ENCODE data around the gene TRIP12. TPM values are rescaled to one million over a fixed set of nuclear protein-coding genes. Genes with fewer than 3 reads are reported as not detected.

Gene TRIP12
- total and polyA plus RNA-seq, 2 experiments from 2014 or later = 21.5 to 133 TPM

DNA sequence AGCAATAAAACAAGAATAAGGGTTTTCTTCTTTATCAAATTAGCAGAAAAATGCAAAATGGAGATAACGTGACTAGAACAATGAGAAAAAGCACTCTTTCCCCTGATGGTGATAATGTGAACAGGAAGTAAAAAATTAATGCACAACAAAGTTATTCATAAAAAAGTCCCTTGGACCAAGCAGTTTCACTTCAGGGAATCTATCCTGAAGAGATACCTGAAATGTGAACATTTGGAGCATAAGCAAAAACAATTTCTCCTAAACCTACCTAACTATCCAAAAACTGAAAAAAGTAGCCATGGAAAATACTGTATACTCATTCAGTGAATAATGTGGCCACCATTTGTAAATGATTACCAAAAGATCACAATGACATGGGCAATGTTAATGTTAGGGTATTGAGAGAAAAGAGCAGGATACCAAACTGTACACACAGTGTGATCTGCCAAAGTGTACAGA, 48.7 kb downstream of the TRIP12 start:
- no peak for DNase-seq (ENCODE audit: low spot score)
- H3K4me3 Mint-ChIP-seq = no peak overlapping the region
- H3K36me3 ChIP-seq (ENCODE audit: insufficient read depth) = 0 out of 2 replicates have a peak, but pooled peaks cover 6% of the 10 kb centered on the region
- TF ChIP-seq STAT1 (IDR thresholded peaks at IDR 0.05; ENCODE audit: unreplicated experiment) = no peak
- TF ChIP-seq, protein P1, sequence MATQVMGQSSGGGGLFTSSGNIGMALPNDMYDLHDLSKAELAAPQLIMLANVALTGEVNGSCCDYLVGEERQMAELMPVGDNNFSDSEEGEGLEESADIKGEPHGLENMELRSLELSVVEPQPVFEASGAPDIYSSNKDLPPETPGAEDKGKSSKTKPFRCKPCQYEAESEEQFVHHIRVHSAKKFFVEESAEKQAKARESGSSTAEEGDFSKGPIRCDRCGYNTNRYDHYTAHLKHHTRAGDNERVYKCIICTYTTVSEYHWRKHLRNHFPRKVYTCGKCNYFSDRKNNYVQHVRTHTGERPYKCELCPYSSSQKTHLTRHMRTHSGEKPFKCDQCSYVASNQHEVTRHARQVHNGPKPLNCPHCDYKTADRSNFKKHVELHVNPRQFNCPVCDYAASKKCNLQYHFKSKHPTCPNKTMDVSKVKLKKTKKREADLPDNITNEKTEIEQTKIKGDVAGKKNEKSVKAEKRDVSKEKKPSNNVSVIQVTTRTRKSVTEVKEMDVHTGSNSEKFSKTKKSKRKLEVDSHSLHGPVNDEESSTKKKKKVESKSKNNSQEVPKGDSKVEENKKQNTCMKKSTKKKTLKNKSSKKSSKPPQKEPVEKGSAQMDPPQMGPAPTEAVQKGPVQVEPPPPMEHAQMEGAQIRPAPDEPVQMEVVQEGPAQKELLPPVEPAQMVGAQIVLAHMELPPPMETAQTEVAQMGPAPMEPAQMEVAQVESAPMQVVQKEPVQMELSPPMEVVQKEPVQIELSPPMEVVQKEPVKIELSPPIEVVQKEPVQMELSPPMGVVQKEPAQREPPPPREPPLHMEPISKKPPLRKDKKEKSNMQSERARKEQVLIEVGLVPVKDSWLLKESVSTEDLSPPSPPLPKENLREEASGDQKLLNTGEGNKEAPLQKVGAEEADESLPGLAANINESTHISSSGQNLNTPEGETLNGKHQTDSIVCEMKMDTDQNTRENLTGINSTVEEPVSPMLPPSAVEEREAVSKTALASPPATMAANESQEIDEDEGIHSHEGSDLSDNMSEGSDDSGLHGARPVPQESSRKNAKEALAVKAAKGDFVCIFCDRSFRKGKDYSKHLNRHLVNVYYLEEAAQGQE (IDR thresholded peaks at IDR 0.05; ENCODE audit: unreplicated experiment) = no peak
- TF ChIP-seq, protein P2, sequence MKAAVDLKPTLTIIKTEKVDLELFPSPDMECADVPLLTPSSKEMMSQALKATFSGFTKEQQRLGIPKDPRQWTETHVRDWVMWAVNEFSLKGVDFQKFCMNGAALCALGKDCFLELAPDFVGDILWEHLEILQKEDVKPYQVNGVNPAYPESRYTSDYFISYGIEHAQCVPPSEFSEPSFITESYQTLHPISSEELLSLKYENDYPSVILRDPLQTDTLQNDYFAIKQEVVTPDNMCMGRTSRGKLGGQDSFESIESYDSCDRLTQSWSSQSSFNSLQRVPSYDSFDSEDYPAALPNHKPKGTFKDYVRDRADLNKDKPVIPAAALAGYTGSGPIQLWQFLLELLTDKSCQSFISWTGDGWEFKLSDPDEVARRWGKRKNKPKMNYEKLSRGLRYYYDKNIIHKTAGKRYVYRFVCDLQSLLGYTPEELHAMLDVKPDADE (IDR thresholded peaks at IDR 0.05) = no peak
- TF ChIP-seq CREB1 (CRISPR knock-in tag; IDR thresholded peaks at IDR 0.05; ENCODE audit: low read depth) = no peak
- no peak for TF ChIP-seq POLR2AphosphoS5 (IDR thresholded peaks at IDR 0.05; ENCODE audit: low read depth)
- TF ChIP-seq EZH2phosphoT487 (IDR thresholded peaks at IDR 0.05; ENCODE audit: unreplicated experiment) = no peak
- TF ChIP-seq, protein P3, sequence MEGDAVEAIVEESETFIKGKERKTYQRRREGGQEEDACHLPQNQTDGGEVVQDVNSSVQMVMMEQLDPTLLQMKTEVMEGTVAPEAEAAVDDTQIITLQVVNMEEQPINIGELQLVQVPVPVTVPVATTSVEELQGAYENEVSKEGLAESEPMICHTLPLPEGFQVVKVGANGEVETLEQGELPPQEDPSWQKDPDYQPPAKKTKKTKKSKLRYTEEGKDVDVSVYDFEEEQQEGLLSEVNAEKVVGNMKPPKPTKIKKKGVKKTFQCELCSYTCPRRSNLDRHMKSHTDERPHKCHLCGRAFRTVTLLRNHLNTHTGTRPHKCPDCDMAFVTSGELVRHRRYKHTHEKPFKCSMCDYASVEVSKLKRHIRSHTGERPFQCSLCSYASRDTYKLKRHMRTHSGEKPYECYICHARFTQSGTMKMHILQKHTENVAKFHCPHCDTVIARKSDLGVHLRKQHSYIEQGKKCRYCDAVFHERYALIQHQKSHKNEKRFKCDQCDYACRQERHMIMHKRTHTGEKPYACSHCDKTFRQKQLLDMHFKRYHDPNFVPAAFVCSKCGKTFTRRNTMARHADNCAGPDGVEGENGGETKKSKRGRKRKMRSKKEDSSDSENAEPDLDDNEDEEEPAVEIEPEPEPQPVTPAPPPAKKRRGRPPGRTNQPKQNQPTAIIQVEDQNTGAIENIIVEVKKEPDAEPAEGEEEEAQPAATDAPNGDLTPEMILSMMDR (conservative IDR thresholded peaks at IDR 0.05; ENCODE audit: low read depth in 2 of 2) = no peak
- no peak for TF ChIP-seq EZH2 (IDR thresholded peaks at IDR 0.05; ENCODE audit: low read depth, unreplicated experiment)
- no peak for TF ChIP-seq ZNF114 (CRISPR knock-in tag; IDR thresholded peaks at IDR 0.05)
- TF ChIP-seq, protein P4, sequence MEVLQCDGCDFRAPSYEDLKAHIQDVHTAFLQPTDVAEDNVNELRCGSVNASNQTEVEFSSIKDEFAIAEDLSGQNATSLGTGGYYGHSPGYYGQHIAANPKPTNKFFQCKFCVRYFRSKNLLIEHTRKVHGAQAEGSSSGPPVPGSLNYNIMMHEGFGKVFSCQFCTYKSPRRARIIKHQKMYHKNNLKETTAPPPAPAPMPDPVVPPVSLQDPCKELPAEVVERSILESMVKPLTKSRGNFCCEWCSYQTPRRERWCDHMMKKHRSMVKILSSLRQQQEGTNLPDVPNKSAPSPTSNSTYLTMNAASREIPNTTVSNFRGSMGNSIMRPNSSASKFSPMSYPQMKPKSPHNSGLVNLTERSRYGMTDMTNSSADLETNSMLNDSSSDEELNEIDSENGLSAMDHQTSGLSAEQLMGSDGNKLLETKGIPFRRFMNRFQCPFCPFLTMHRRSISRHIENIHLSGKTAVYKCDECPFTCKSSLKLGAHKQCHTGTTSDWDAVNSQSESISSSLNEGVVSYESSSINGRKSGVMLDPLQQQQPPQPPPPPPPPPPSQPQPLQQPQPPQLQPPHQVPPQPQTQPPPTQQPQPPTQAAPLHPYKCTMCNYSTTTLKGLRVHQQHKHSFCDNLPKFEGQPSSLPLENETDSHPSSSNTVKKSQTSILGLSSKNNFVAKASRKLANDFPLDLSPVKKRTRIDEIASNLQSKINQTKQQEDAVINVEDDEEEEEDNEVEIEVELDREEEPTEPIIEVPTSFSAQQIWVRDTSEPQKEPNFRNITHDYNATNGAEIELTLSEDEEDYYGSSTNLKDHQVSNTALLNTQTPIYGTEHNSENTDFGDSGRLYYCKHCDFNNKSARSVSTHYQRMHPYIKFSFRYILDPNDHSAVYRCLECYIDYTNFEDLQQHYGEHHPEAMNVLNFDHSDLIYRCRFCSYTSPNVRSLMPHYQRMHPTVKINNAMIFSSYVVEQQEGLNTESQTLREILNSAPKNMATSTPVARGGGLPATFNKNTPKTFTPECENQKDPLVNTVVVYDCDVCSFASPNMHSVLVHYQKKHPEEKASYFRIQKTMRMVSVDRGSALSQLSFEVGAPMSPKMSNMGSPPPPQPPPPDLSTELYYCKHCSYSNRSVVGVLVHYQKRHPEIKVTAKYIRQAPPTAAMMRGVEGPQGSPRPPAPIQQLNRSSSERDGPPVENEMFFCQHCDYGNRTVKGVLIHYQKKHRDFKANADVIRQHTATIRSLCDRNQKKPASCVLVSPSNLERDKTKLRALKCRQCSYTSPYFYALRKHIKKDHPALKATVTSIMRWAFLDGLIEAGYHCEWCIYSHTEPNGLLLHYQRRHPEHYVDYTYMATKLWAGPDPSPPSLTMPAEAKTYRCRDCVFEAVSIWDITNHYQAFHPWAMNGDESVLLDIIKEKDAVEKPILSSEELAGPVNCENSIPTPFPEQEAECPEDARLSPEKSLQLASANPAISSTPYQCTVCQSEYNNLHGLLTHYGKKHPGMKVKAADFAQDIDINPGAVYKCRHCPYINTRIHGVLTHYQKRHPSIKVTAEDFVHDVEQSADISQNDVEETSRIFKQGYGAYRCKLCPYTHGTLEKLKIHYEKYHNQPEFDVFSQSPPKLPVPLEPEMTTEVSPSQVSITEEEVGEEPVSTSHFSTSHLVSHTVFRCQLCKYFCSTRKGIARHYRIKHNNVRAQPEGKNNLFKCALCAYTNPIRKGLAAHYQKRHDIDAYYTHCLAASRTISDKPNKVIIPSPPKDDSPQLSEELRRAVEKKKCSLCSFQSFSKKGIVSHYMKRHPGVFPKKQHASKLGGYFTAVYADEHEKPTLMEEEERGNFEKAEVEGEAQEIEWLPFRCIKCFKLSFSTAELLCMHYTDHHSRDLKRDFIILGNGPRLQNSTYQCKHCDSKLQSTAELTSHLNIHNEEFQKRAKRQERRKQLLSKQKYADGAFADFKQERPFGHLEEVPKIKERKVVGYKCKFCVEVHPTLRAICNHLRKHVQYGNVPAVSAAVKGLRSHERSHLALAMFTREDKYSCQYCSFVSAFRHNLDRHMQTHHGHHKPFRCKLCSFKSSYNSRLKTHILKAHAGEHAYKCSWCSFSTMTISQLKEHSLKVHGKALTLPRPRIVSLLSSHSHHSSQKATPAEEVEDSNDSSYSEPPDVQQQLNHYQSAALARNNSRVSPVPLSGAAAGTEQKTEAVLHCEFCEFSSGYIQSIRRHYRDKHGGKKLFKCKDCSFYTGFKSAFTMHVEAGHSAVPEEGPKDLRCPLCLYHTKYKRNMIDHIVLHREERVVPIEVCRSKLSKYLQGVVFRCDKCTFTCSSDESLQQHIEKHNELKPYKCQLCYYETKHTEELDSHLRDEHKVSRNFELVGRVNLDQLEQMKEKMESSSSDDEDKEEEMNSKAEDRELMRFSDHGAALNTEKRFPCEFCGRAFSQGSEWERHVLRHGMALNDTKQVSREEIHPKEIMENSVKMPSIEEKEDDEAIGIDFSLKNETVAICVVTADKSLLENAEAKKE (CRISPR knock-in tag; IDR thresholded peaks at IDR 0.05) = no peak
- no peaks in the 10 kb centered on the region for H3K9me3 Mint-ChIP-seq
- H3K27me3 ChIP-seq (ENCODE audit: insufficient read depth) = no peaks in the 10 kb centered on the region
- H3F3A ChIP-seq (replicated peaks; ENCODE audit: low read depth) = no peaks in the 10 kb centered on the region
- H3K36me3 Mint-ChIP-seq (ENCODE audit: low read depth) = peaks cover 7% of the 10 kb centered on the region; the same call in 2 of the 3 replicates
- H2AFZ ChIP-seq = no peak overlapping the region
- peaks cover 19% of the 10 kb centered on the region for H3K4me1 ChIP-seq (ENCODE audit: insufficient read depth)
- H3K79me2 ChIP-seq (replicated peaks; ENCODE audit: insufficient read depth) = peaks cover 86% of the 10 kb centered on the region
- H3K9me2 ChIP-seq (ENCODE audit: insufficient read depth) = no peaks in the 10 kb centered on the region
- no peak overlapping the region for H3K27ac ChIP-seq (ENCODE audit: low read depth)
- no peak overlapping the region for H3K4me3 ChIP-seq
- H3K27me3 Mint-ChIP-seq (ENCODE audit: insufficient read depth, low read depth, poor library complexity) = no peaks in the 10 kb centered on the region
- no peak overlapping the region for H3K4me2 ChIP-seq
- no peak overlapping the region for H3K27ac Mint-ChIP-seq
- ATAC-seq = no peak
- peaks cover 13% of the 10 kb centered on the region; the same call in 2 of the 3 replicates for H3K4me1 Mint-ChIP-seq
- H4K20me1 ChIP-seq (replicated peaks; ENCODE audit: insufficient read depth) = peaks cover 7% of the 10 kb centered on the region

Data from GM23338 (cell line).